NCI-H1930 (cell line): ENCODE measurements around the gene LCMT2.

Source experiments
- DNase-seq, 2 experiments: peaks; one replicate each; lab custom pipeline; 2025; lab: John Stamatoyannopoulos, UW

The LCMT2 gene, protein sequence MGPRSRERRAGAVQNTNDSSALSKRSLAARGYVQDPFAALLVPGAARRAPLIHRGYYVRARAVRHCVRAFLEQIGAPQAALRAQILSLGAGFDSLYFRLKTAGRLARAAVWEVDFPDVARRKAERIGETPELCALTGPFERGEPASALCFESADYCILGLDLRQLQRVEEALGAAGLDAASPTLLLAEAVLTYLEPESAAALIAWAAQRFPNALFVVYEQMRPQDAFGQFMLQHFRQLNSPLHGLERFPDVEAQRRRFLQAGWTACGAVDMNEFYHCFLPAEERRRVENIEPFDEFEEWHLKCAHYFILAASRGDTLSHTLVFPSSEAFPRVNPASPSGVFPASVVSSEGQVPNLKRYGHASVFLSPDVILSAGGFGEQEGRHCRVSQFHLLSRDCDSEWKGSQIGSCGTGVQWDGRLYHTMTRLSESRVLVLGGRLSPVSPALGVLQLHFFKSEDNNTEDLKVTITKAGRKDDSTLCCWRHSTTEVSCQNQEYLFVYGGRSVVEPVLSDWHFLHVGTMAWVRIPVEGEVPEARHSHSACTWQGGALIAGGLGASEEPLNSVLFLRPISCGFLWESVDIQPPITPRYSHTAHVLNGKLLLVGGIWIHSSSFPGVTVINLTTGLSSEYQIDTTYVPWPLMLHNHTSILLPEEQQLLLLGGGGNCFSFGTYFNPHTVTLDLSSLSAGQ

DNA sequence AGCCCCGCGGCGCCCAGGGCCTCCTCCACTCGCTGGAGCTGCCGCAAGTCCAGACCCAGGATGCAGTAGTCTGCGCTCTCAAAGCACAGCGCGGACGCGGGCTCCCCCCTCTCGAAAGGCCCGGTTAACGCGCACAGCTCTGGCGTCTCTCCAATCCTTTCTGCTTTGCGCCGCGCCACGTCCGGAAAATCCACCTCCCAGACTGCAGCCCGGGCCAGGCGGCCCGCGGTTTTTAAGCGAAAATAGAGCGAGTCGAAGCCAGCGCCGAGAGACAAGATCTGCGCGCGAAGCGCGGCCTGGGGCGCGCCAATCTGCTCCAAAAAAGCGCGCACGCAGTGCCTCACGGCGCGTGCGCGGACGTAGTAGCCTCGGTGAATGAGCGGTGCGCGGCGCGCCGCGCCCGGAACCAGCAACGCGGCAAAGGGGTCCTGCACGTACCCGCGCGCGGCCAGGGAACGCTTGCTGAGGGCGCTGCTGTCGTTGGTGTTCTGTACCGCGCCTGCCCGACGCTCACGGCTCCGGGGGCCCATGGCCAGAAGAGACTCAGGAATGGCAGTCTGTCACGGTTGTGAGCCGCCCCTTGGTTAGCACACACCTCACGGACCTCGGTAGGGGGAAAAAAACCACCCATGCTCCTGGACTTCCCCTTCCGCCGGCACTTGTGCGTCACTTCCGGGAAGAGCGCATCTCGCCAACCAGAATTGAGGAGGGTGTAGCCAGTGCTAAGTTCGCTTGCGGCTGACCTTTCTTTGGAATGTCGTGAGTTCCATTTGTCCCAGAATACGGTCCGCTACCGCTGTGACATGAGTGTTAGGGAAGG, at the start of gene LCMT2:
LCMT2 (minus strand) TSS at position 614 of the 820 bp plus-strand sequence; CDS start at position 530, 84 bp downstream.
- peak; percentile 74 to 80 for DNase-seq

DNA sequence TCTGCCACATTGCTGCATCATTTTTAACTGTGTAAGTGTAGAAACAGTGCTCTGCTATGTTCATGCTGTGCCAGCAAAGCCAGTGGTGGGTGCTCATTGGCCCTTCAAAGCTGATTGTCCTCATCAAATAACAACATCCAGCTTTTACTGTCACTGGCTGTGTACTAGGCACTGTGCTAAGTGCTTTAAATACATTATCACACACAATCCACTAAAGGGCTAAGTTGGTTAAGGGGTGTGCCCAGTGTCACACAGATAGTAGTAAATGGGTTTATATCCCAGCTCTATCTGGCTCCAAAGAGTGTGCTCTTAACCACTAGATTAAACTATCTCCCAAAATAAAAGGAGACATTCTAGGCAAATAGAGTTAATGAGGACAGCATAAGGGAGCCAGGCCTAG, 48.2 kb upstream of the LCMT2 start:
- DNase-seq, result no peak

DNA sequence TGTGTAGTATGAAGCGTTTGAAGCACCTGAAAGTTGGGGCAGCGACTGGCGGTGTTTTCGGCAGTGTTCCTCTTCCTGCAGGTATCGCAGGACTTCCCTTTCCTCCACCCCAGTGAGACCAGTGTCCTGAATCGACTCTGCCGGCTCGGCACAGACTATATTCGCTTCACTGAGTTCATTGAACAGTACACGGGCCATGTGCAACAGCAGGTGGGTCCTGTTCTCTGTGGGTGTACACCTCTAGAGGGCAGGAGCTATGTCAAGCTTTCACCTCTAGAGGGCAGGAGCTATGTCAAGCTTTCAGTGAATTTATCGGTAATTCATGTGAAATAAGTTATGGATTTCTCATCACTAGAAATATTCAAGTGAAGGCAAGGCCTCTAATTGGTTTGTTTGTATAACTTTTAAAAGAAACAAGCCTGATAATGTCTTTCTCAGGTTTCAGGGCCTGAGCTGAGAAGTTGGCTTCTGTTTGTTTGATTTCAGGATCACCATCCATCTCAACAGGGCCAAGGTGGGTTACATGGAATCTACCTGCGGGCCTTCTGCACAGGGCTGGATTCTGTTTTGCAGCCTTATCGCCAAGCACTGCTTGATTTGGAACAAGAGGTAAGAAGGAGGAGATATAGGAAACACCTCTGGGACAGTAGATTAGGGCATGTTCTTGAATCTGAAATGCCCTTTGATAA, 45.8 kb upstream of the LCMT2 start:
- peak; percentile 1 to 4 for DNase-seq

DNA sequence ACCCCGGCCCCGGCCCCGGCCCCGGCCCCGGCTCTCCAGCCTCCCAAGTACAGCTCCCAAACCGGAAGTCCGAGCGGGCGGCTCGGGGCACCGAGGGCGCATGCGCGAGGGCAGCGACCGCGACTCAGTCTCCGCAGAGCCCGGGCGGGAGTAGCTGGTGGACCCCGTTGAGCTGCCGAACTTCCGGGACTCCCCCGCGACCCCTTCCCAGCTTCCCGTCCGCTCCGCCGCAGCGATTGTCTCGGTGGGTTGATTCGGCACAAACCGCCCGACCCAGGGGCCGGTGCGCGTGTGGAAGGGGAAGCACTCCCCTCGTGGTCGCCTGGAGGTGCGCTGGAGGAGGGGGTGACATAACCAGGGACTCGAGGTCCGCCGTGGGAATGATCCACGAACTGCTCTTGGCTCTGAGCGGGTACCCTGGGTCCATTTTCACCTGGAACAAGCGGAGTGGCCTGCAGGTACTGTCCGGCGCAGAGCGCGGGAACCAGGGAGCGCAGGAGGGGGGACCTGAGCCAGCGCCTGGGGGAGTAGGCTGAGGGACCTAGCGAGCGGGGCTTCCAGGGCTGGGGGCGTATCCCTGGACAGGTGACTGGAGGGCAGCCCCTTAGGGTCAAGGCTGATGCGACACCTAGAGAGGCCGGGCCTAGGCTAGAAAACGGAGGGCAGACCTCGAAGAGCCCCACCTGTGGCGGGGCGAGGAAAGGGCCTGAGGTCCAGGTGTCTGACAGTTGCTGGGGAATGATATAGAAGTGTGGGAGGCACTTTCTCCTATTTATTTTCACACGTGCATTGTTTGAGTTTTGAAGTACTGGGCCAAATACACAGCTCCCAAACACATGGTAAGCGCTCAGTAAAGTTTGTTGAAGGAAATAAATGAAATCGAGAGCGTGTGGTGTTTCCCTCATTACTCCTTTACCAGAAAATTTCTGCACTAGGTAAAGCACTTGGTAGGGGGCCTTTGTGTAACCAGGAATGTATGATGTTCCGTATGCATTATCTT, 40.9 kb upstream of the LCMT2 start, which contains the start of the genes TUBGCP4 and ZSCAN29:
TUBGCP4 (plus strand) TSS at position 127 of the 1,000 bp plus-strand sequence; CDS start at position 381, 254 bp downstream.
ZSCAN29 (minus strand) TSS at position 69 of the 1,000 bp plus-strand sequence. CDS start 1,130 bp downstream, outside the sequence.
- DNase-seq, result peak; percentile 55 to 78

DNA sequence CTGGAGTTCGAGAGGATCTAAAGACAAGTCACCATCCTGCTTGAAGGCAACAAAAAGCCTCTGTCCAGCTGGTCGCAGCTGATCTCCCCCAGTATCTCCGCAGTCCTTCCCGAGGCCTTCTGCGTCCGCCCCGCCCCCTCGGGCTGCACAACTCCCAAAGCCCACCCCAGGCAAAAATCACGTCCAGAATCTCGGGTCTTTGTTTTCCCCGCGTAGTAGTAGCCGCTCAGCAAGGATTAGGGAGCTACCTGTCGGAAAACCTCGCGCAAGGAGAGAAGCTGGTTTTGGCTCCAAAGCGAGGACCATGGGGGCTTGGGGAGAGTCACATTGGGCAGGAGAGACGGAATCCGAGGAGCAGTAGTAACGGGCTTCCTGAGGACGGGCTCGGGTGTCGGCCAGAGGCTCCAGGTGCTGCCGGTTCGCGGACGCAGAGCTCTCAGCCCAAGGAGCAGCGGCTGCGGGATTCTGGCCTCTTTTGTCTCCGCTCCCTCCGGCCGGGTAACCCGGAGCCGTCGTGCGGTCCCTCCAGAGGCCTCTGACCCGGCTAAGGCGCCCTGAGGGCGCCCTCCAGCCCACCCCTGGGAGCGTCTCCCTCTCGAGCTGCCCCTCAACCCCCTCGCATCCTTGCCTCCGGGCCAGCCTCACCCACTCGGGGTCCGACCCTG, 40.1 kb upstream of the LCMT2 start:
- no peak for DNase-seq

DNA sequence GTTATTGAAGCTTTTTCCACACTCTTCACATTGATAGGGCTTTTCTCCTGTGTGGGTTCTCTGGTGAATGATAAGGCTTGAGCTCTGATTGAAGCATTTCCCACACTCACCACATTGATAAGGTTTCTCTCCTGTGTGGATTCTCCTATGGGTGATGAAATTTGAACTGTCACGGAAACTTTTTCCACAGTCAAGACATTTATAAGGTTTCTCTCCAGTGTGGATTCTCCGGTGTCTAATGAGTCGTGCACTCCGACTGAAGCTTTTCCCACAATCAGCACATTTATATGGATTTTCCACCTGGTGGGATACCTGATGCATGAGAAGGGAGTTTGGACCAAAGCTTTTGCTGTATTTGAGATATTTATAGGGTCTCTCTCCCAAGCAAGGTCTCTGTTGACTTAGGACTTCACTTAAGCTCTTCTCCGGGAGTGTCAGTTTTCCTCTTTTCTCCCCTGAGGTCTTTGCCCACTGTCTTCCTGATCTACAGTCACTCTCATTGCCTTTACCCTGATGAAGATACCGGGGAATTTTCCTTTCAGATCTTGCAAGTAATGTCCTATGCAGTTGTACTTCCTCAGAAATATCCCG, 31.0 kb upstream of the LCMT2 start:
- no peak for DNase-seq

DNA sequence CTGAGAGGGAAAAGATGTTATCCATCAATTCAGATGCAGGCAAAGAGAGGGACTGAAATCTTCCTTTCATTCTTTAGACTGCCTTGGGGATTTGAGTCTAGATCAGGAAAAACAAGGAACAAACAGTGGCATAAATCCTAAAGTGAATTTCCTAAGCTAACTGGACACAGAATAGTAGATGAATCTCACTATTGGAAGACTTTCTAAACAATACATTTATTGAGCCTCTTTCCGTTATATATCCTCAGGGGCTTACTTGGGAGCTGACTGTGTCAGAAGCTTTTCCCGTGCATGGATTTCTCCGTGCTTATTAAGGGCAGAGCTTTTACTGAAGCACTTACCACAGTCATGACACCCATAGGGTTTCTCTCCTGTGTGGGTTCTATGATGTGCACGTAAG, 30.4 kb upstream of the LCMT2 start:
- no peak for DNase-seq

DNA sequence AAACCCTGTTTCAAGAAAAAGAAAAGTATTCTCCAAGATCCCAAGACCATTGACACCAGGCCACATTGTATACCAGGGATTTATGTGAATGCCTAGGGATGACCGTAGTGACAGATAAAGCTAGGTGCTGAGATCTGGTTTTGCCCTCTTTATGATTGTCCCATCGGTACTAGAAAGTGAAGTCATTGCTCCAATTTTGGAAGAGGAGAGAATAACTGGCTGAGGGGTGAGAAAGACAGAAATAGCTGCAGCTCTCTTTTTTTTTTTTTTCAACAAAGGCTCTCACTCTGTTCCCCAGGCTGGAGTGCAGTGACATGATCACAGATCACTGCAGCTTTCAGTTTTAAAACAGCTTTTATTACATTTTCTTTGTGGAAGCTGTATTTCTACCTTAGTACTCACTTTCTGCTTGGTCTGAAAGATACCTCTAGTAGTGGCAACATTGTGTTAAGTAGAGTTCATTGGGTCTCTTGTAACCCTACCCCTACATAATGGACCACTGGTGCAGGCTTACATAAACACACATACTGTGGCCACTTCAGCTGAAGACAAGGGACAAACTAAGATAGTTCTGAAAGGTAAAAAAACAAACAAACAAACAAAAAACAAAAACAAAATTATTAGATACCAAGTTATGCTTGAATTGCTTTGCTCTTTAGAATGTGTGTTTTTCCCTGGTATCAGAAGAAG, 22.5 kb upstream of the LCMT2 start:
- no peak for DNase-seq

DNA sequence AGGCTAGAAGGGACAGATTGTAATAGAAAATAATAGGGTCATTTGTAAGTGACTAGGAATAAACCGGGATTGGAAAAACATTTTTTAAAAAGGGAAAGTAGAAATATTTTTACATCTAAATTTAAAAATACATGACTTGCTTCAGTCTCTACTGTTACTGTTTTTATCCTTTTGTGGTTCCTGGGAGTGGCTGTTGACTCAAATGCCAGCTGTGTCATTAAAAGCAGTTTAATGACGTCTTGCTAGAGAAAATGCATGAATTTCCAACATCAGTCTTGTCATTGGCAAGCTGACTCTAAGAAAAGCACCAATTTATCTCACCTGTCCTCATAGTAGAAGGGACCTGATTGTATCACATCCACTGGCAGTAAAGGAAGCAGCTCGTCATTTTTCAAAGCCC, 16.7 kb upstream of the LCMT2 start:
- no peak for DNase-seq

DNA sequence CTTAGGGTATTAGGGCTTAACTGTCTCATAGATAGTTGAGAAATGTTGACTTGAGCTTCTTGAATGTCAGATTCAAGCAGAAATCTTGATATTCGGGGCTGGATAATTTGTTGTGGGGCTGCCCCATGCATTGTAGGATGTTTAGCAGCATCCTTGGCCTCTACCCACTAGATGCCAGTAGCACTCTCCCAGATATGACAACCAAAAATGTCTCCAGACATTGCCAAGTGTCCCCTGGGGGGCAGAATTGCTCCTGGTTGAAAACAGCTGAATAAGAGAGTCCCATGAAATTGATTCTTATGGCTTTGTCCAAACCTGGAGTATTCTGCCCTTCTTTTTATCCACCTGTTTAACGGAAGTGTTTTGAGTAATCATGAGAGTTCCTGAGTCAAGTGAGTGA, 15.9 kb upstream of the LCMT2 start:
- no peak for DNase-seq

DNA sequence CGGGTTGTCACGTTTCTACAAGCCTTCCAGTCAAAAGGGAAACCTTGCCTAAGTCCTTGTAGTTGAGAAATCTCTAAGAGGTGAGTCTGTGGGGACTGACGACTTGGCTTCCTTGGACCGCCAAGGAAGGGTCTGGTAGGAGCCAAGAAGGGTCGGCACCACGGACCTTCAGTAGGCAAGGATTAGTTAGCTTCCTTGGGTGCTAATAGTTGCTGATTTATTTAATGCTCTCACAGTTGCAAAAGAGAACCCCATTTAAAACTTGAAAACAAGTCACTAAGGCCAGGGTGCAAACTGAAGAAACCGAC, 361 bp upstream of the LCMT2 start:
- no peak for DNase-seq

DNA sequence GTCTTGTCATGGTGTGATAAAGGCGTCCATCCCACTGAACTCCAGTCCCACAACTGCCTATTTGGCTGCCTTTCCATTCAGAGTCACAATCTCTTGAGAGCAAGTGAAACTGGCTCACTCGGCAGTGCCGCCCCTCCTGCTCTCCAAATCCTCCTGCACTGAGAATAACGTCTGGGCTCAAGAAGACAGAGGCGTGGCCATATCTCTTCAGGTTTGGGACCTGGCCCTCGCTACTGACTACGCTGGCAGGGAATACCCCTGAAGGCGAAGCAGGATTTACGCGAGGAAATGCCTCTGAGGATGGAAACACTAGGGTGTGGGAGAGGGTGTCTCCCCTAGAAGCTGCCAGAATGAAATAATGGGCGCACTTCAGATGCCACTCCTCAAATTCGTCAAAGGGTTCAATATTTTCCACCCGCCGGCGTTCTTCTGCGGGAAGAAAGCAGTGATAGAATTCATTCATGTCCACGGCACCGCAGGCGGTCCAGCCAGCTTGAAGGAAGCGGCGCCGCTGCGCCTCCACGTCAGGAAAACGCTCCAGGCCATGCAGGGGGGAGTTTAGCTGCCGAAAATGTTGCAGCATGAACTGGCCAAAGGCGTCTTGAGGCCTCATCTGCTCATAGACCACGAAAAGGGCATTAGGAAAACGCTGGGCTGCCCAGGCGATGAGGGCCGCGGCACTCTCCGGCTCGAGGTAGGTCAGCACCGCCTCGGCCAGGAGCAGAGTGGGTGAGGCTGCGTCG, 985 bp downstream of the LCMT2 start:
- DNase-seq, result no peak

DNA sequence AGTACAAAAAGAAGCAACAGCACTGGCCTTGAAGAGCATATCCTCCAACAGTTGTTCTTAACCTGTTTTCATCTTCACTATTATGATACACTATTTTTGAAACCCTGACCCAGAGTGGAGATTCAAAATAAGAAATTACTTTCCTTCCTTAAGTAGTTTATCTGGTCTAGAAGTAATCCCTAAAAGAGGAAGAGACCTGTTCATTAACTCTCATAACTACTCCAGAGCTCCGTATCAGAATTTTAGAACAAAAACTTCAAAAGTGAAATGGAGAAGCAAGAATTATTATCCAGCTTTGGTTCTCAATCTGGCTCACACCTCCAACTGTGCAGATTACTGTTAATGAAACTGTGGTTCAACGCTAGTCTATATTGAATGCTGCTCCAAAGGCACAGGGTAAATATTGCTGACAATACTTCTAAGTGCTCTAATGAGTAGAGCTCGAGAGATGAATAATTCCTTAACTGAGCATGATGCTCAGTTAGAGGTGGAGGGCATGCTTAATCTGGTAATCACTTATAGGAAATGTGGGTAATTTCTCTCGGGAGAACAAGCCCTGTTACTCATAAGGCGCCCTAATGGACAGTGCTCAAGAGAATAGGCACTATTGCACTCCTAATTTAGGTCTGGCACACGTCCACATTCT, 5.2 kb downstream of the LCMT2 start:
- no peak for DNase-seq

DNA sequence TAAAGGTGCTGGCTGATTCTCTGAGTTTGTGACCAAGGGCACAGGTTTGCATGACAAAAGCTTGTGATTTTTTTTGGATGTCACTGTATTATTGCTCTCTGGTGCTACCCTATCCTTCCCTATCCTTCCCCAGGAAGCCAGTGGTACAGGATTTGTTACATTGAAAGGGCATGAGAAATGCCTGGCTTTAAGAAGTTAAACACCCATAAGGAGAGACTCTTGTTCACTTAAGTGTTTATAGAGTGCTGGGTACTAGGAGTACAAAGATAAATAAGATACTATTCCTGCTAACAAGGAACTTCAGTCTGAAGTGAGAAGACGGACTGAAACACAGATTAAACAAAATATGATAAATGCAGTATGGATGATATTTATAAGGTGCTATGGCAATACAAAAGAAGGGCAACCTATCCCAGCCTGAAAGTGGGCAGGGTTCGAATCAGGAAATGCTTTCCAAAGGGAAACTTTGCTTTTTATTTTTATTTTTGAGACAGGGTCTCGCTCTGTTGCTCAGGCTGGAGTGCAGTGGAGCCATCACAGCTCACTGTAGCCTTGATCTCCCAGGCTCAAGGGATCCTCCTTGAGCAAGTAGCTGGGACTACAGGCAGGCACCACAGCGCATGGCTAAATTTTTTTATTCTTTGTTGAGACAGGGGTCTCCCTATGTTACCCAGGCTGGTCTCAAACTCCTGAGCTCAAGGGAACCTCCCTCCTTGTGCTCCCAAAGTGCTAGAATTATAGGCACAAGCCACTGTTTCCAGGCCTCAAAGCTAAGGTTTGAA, 11.2 kb downstream of the LCMT2 start:
- DNase-seq, result no peak

DNA sequence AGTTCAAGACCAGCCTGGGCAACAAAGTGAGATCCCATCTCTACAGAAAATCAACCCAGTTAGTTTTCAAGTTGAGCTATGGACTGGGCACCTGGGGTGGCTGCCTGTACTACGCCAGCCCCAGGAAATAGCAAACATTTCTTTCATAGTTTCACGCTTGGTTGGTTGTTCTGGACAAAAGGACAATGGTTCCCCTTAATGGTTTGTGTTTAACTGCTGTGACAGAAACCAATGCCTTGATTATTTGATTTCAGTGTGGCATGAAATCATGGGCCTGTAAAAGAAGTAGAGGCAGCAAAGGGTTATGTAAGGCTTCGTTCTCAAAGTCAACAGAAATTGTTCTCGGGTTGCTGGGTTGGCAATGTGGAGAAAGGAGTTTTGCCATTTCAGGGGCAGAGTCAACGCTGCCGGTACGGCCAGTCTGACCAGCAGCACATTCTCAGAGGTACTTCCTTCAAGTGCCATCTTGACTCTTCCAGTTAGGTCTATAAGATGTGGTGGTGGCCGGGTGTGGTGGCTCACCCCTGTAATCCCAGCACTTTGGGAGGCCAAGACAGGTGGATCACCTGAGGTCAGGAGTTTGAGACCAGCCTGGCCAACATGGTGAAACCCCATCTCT, 12.7 kb downstream of the LCMT2 start:
- no peak for DNase-seq

DNA sequence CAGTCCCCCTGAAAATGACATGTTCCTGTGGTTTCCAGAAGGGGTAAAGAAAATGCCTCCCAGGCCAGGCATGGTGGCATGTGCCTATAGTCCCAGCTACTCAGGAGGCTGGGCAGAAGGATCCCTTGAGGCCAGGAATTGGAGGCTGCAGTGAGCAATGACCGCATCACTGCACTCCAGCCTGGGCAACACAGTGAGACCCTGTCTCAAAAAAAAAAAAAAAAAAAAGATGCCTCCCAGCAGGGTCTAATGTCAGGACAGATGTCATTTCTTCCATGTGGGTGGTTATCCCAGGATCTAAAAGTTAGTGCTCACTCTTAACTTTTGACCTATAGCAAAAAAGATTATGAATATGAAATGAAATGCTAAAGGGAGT, 13.4 kb downstream of the LCMT2 start:
- DNase-seq, result no peak
